ENCODE results near the gene OR52A5.
"Not testable (repeated sequence)": the region's sequence is repeated elsewhere in the genome, so short reads cannot be mapped to it uniquely, and the experiment has no call there.

Gene OR52A5

GRCh38 chr11:5137996-5138395 is at the start of gene OR52A5:
Gene OR52A5, minus strand, starts transcription at chr11:5138356. Its CDS starts 5,714 bp downstream, at chr11:5132642.
- H3K27ac ChIP-seq = no peak within 1 kb of the TSS
- TF ChIP-seq CTCF (conservative IDR thresholded peaks at IDR 0.05) = no peak

GRCh38 chr11:5178046-5178837 is 40.1 kb upstream of the OR52A5 start:
- H3K27ac ChIP-seq = no peak overlapping the region
- no peak for TF ChIP-seq CTCF (conservative IDR thresholded peaks at IDR 0.05)

GRCh38 chr11:5174934-5175333 is 36.8 kb upstream of the OR52A5 start:
- no peak overlapping the region for H3K27ac ChIP-seq
- no peak for TF ChIP-seq CTCF (conservative IDR thresholded peaks at IDR 0.05)

- H3K27ac ChIP-seq = no peak overlapping the region
- TF ChIP-seq CTCF (conservative IDR thresholded peaks at IDR 0.05) = no peak
Measured at GRCh38 chr11:5171856-5172255, 33.7 kb upstream of the OR52A5 start.

GRCh38 chr11:5165898-5166297 is 27.7 kb upstream of the OR52A5 start:
- H3K27ac ChIP-seq = not testable (repeated sequence)

GRCh38 chr11:5164807-5165206 is 26.7 kb upstream of the OR52A5 start:
- not testable (repeated sequence) for H3K27ac ChIP-seq

GRCh38 chr11:5161045-5161444 is 22.9 kb upstream of the OR52A5 start:
- not testable (repeated sequence) for H3K27ac ChIP-seq

GRCh38 chr11:5160217-5160616 is 22.1 kb upstream of the OR52A5 start:
- not testable (repeated sequence) for H3K27ac ChIP-seq

GRCh38 chr11:5159806-5160205 is 21.6 kb upstream of the OR52A5 start:
- TF ChIP-seq CTCF (conservative IDR thresholded peaks at IDR 0.05) = no peak
- no peak overlapping the region for H3K27ac ChIP-seq

GRCh38 chr11:5154657-5155056 is 16.5 kb upstream of the OR52A5 start, which contains the start of gene OR52A1:
Gene OR52A1, minus strand, starts transcription at chr11:5154757. Its CDS starts 2,388 bp downstream, at chr11:5152369.
- no peak for TF ChIP-seq CTCF (conservative IDR thresholded peaks at IDR 0.05)
- no peak within 1 kb of the TSS for H3K27ac ChIP-seq

Measured in VCaP (cell line).